Skin of body (tissue), 2 donors: ENCODE measurements around the gene CLEC20A. TPM values are rescaled to one million over a fixed set of nuclear protein-coding genes. Genes with fewer than 3 reads are reported as not detected.

Experiments used
- small RNA-seq: library from RNA; depleted of rRNA; stranded (forward); fragments of <200 nt; gene quantifications from one replicate; pipeline ENCODE3, GENCODE V24; 2014; ENCODE audit warnings: low replicate concordance
- total RNA-seq: library from RNA; depleted of rRNA; stranded (reverse); fragments of >200 nt; gene quantifications from one replicate; pipeline ENCODE4 v1.2.3, GENCODE V29; 2014

Gene CLEC20A
- total RNA-seq, 1 donor from 2014 or later = not detected

Small RNA genes lying within 50 kb of the gene (small RNA-seq; reads per million reads assigned to genes)
- gene RF00017 = not detected

Other genes starting within 250 kb of the CLEC20A start
- gene TEX35, start 16.1 kb upstream of the CLEC20A start, total RNA-seq = 0.10 TPM
- 34.8 TPM for gene RALGPS2, start 228.3 kb upstream of the CLEC20A start, total RNA-seq